Ovary (tissue), 9 donors: ENCODE data around the gene KCNMB1. TPM values are rescaled to one million over a fixed set of nuclear protein-coding genes. Genes with fewer than 3 reads are reported as not detected.

Source experiments
- DNase-seq, 5 donors: peaks; one replicate each; pipeline ENCODE4 v3.0.0-alpha.2; 2019 to 2020
- H3K27ac ChIP-seq, 2 donors: fragments of 200-600 bp; one replicate each; pipeline versions ENCODE4 v1.5.1 to v1.8.0; 2019 to 2022
- H3K27me3 ChIP-seq: fragments of 200-600 bp; one replicate; pipeline ENCODE4 v1.8.0; 2022
- H3K36me3 ChIP-seq: fragments of 200-600 bp; sonication (generic); one replicate; pipeline ENCODE4 v1.5.1; 2019
- H3K4me1 ChIP-seq: one replicate; pipeline ENCODE4 v1.8.1; 2013; ENCODE audit warnings: mild to moderate bottlenecking, moderate library complexity; ENCODE audit not compliant: insufficient read depth
- H3K4me3 ChIP-seq: fragments of 200-600 bp; sonication (generic); one replicate; pipeline ENCODE4 v1.5.1; 2017
- H3K9me3 ChIP-seq, 2 donors: fragments of 200-600 bp in 1 of 2; sonication (generic) in 1 of 2; one replicate each; pipeline versions ENCODE4 v1.5.1 to v1.8.1; 2013 to 2019; ENCODE audit warnings: mild to moderate bottlenecking in 1 of 2, moderate library complexity in 1 of 2
- EP300 ChIP-seq: sonication (generic); formaldehyde crosslinking; IDR thresholded peaks from one replicate; pipeline ENCODE4 v1.6.1; 2017; ENCODE audit warnings: antibody characterized with exemption
- POLR2A ChIP-seq: fragments of 450-650 bp; IDR thresholded peaks from one replicate; pipeline ENCODE4 v1.6.1; 2017; ENCODE audit warnings: antibody characterized with exemption, mild to moderate bottlenecking, moderate library complexity
- WGBS, 3 donors: extraction: QIAGEN DNeasy Blood & Tissue Kit in 1 of 3; methylation state at CpG; one replicate each; pipeline versions ENCODE4 v1.1.5 to v1.1.7; 2013 to 2017; 5-methylcytosine and 5-hydroxymethylcytosine counted together
- intact Hi-C, 4 donors: fragments of 100-400 bp; cut with DNase I; formaldehyde crosslinking; loops; one replicate each; pipeline versions ENCODE4 v1.11.0 to v1.15.1; 2022 to 2023
- polyA plus RNA-seq, 2 donors: library from polyadenylated mRNA; stranded (reverse); fragments of 200-250 nt in 1 of 2; fragments of 350-450 nt in 1 of 2; fragmentation: Illumina TruSeq in 1 of 2; extraction: RNeasy Lipid Tissue Mini Kit (QIAGEN cat#74804) in 1 of 2; gene quantifications; one replicate each; pipeline ENCODE4 v1.2.3, GENCODE V29; 2013 to 2014
- total RNA-seq, 7 donors: library from RNA; depleted of rRNA in 2 of 7; stranded (reverse); fragments of >200 nt in 2 of 7; fragmentation: NEBNext Ultra II Directional in 3 of 7; extraction: Animal tissue kit (Norgen Biotek cat#: 25700) in 3 of 7; gene quantifications; one replicate each; pipeline versions ENCODE4 v1.1.0 to v1.2.4, GENCODE V29; 2016 to 2023
- TF ChIP-seq, protein P1 (sequence below), 3 donors: fragments of 450-650 bp in 2 of 3; fragments of 200-600 bp in 1 of 3; IDR thresholded peaks; one replicate each; pipeline versions ENCODE4 v1.5.1 to v1.8.0; 2016 to 2022; ENCODE audit warnings: antibody characterized with exemption in 3 of 3, mild to moderate bottlenecking in 1 of 3
- donor health status: DM: no; HTN: no; CAD: no; lungs with moderate emphysema.
- donor health status: DM: no; HTN: no; CAD: no.
- donor health status: Bipolar disorder and iron deficiency.
- donor health status: DM: yes; HTN: yes; CAD: no.
- donor health status: DM: no; HTN: no; CAD: no.
- donor health status: DM: yes; HTN: yes; CAD: no.

KCNMB1 gene
- total and polyA plus RNA-seq, 9 donors = 0.24 to 13.6 (median 2.7) TPM

DNA sequence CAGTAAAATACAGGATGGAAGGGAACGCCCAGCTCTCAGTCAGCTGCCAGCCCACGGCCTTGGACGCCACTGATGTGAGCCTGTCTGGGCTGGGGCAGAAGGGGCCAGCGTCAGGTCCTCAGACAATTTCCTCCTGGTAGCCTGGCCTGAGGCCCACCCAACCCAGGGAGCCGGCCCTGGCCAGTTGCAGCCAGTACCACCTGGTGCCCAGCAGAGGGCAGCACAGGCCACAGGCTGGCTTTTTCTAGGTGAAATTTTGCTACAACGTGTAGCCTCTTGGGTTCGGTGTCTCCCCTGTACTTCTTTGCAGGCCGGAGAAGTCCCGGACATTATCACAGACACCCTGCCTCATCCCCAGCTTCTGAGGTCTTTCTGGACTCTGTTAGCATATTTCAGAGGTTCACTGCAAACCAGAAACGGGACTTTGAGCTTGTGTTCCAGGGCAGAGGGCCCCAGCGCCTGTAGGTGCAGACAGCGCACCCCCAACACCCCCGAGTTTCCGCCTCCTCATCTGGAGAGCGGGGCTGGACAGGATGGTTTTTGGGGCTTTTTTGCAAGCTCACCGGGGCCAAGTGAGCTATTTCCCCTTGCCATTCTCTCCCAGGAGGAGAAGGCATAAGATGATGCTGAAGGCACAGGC is 45.9 kb upstream of the KCNMB1 start:
- intact Hi-C loops = loop anchor here in 3 of 4 donors (5.0 kb wide), 1 partner anchor 197 kb away; no protein-coding TSS in a partner anchor
- Histone ChIP-seq H3K4me3 (no peak overlapping the region), H3K9me3 (no peaks in the 10 kb centered on the region), H3K4me1 (no peaks in the 10 kb centered on the region), H3K27ac (no peak overlapping the region), H3K36me3 (no peaks in the 10 kb centered on the region), H3K27me3 (no peaks in the 10 kb centered on the region)
- TF ChIP-seq EP300 (no peak), POLR2A (no peak)
- TF ChIP-seq, protein P1, sequence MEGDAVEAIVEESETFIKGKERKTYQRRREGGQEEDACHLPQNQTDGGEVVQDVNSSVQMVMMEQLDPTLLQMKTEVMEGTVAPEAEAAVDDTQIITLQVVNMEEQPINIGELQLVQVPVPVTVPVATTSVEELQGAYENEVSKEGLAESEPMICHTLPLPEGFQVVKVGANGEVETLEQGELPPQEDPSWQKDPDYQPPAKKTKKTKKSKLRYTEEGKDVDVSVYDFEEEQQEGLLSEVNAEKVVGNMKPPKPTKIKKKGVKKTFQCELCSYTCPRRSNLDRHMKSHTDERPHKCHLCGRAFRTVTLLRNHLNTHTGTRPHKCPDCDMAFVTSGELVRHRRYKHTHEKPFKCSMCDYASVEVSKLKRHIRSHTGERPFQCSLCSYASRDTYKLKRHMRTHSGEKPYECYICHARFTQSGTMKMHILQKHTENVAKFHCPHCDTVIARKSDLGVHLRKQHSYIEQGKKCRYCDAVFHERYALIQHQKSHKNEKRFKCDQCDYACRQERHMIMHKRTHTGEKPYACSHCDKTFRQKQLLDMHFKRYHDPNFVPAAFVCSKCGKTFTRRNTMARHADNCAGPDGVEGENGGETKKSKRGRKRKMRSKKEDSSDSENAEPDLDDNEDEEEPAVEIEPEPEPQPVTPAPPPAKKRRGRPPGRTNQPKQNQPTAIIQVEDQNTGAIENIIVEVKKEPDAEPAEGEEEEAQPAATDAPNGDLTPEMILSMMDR (IDR thresholded peaks at IDR 0.05) = peak; percentile 43 to 80 (median 75)
- 37 to 40% (median 38%) methylated on average over 16 of the region's 16 CpGs for WGBS, 3 donors
- DNase-seq = peak; percentile 41 to 83 (median 59)

DNA sequence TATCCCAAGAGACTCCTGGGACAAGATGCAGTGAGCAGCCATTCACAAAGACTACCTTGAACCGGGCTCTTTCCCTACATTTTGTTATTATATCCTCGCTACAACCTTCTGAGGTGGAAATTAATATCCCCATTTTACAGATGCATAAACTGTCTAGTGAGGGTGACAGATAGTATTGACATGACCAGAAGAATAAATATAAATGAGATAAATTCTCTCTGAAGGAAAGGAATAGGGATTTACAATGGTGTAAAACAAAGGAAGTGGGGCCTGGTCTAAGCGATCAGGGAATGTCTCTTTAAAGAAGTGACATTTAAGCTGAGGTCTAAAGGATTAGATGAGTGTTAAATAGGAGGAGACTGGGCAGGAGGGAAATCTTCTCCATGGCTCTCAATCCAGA is 43.5 kb upstream of the KCNMB1 start:
- no peak for TF ChIP-seq POLR2A
- TF ChIP-seq EP300 = no peak
- TF ChIP-seq, protein P1 (IDR thresholded peaks at IDR 0.05) = no peak
- Histone ChIP-seq H3K27me3 (no peaks in the 10 kb centered on the region), H3K4me3 (no peak overlapping the region), H3K9me3 (no peaks in the 10 kb centered on the region), H3K36me3 (no peaks in the 10 kb centered on the region), H3K27ac (no peak overlapping the region), H3K4me1 (no peaks in the 10 kb centered on the region)
- DNase-seq = no peak
- intact Hi-C loops = no loop called here
- WGBS, 3 donors = 96 to 98% (median 98%) methylated on average over 3 of the region's 3 CpGs

DNA sequence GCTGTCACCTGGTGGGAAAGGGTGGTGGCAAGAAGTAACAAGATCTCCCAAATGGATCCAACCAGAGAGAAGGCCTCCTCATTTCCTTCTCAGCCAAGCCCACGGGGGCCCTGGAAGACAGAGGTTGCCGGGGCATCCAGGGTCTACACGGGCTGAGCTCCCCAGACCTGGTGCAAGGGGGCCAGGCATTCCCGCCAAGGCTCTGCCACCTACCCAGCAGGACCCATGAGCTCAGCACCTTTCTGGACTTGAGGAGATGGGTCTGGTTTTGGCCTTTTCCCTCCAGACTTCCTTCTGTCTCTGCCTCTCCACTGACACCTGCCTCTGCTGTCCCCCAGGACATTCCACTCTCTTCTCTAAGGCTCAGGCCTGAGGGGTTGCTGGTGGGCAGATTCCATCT is 42.4 kb upstream of the KCNMB1 start:
- Histone ChIP-seq H3K27me3 (no peaks in the 10 kb centered on the region), H3K4me1 (no peaks in the 10 kb centered on the region), H3K27ac (no peak overlapping the region), H3K4me3 (no peak overlapping the region), H3K36me3 (no peaks in the 10 kb centered on the region), H3K9me3 (no peaks in the 10 kb centered on the region)
- no peak for TF ChIP-seq POLR2A
- TF ChIP-seq, protein P1 (IDR thresholded peaks at IDR 0.05) = no peak
- TF ChIP-seq EP300 = no peak
- WGBS, 3 donors = 79 to 92% (median 86%) methylated on average over 4 of the region's 4 CpGs
- intact Hi-C loops = no loop called here
- DNase-seq = no peak

DNA sequence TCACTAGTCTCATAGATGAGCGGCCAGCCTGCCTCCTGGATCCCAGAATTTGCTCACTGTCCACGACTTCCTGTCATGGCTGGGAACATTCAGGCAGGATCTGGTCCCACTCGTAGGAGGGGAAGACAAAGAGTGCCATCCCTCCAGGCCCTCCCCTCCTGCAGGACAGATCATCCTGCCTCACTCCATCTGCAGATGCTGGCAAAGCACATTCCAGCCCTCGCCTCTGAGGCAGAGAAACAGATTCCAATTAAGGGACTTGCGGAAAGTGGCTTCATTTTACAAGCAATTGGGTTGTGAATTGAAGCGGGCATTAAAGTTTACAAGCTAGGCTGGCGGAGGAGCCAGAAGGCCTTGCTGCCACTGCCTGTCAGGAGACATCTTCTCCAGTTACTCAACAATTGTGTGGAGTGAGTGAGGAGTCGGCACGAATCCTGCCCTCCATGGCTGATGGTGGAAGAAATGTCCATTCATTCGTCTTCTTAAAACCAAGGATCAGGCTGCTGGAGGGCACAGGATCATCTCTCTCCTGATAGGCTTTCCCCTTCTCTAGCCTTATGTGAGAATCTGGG is 41.8 kb upstream of the KCNMB1 start:
- no peaks in the 10 kb centered on the region for H3K36me3 ChIP-seq
- H3K4me3 ChIP-seq = no peak overlapping the region
- H3K27me3 ChIP-seq = no peaks in the 10 kb centered on the region
- intact Hi-C loops = no loop called here
- TF ChIP-seq, protein P1 (IDR thresholded peaks at IDR 0.05) = no peak
- TF ChIP-seq EP300 (no peak), POLR2A (no peak)
- 86 to 88% (median 88%) methylated on average over 10 of the region's 10 CpGs for WGBS, 3 donors
- no peaks in the 10 kb centered on the region for H3K9me3 ChIP-seq
- DNase-seq = no peak
- no peaks in the 10 kb centered on the region for H3K4me1 ChIP-seq
- H3K27ac ChIP-seq = no peak overlapping the region
